NB4 (cell line): ENCODE results near the gene LPAR4.

Source experiments
- CTCF ChIP-seq: IDR thresholded peaks from one replicate; pipeline ENCODE4 v1.5.1; 2012; ENCODE audit warnings: low read depth, low read length
- MAX ChIP-seq: IDR thresholded peaks from 2 replicates; pipeline ENCODE4 v1.6.1; 2011; ENCODE audit warnings: low read depth, low read length
- MYC ChIP-seq: IDR thresholded peaks from 2 replicates; pipeline ENCODE4 v1.6.1; 2011; ENCODE audit warnings: low read depth, low read length
- POLR2A ChIP-seq: IDR thresholded peaks from 2 replicates; pipeline ENCODE4 v1.6.1; 2011; ENCODE audit warnings: mild to moderate bottlenecking; ENCODE audit not compliant: insufficient read length; ENCODE audit errors: extremely low read depth

GRCh38 chrX:78769101-78769755, 21.7 kb downstream of the LPAR4 start:
- TF ChIP-seq POLR2A (no peak), CTCF (no peak), MAX (no peak), MYC (no peak)
